K562 (cell line): ENCODE measurements around the gene WDR27. TPM values are rescaled to one million over a fixed set of nuclear protein-coding genes. Genes with fewer than 3 reads are reported as not detected.
A peak's percentile ranks its signal among the peaks of the same experiment; 100 is the strongest.

Experiments used
- ARID3A ChIP-seq: IDR thresholded peaks from 2 replicates; pipeline ENCODE4 v1.6.1; 2012; ENCODE audit warnings: low read depth, low read length, improper control_type of control experiment, borderline replicate concordance
- ATF6 ChIP-seq: sonication (generic); formaldehyde crosslinking; IDR thresholded peaks from 2 replicates; pipeline ENCODE4 v1.4.0; 2020; ENCODE audit warnings: mild to moderate bottlenecking, missing genetic modification reagents
- CBX5 ChIP-seq: IDR thresholded peaks from 2 replicates; pipeline ENCODE4 v1.6.1; 2014; ENCODE audit warnings: low read depth, borderline replicate concordance
- CC2D1A ChIP-seq: fragments of 450-650 bp; IDR thresholded peaks from 2 replicates; pipeline ENCODE4 v1.6.1; 2017; ENCODE audit warnings: mild to moderate bottlenecking
- DEAF1 ChIP-seq: fragments of 450-650 bp; formaldehyde crosslinking; IDR thresholded peaks from 2 replicates; pipeline ENCODE4 v1.4.0; 2020; ENCODE audit warnings: mild to moderate bottlenecking, moderate library complexity
- DPF2 ChIP-seq: fragments of 450-650 bp; IDR thresholded peaks from 2 replicates; pipeline ENCODE4 v1.6.1; 2016
- FOXK2 ChIP-seq, 2 experiments: fragments of 450-650 bp; IDR thresholded peaks in 1 of 2; conservative IDR thresholded peaks in 1 of 2; 2 replicates each; pipeline ENCODE4 v1.6.1; 2016; ENCODE audit warnings: low read depth in 2 of 2, mild to moderate bottlenecking in 1 of 2
- GABPA ChIP-seq: fragments of 200-800 bp; sonication (Bioruptor generic); conservative IDR thresholded peaks from 2 replicates; pipeline ENCODE4 v1.6.1; 2016; ENCODE audit warnings: low read depth, missing genetic modification characterization, missing compliant biosample characterization
- GTF2B ChIP-seq: IDR thresholded peaks from 2 replicates; pipeline ENCODE4 v1.6.1; 2011; ENCODE audit not compliant: insufficient read length; ENCODE audit errors: extremely low read depth
- HDAC8 ChIP-seq: fragments of 450-650 bp; IDR thresholded peaks from 2 replicates; pipeline ENCODE4 v1.6.1; 2016; ENCODE audit warnings: mild to moderate bottlenecking, missing genetic modification characterization, moderate library complexity, missing compliant biosample characterization
- HNRNPL ChIP-seq: fragments of 200-400 bp; formaldehyde crosslinking; IDR thresholded peaks from 2 replicates; pipeline ENCODE4 v1.6.1; 2017; ENCODE audit warnings: low read depth, mild to moderate bottlenecking, low read length
- NRF1 ChIP-seq, 2 experiments: fragments of 450-650 bp; IDR thresholded peaks in 1 of 2; conservative IDR thresholded peaks in 1 of 2; 2 replicates each; pipeline ENCODE4 v1.6.1; 2014; ENCODE audit warnings: mild to moderate bottlenecking in 2 of 2
- RAD21 ChIP-seq, 2 experiments: fragments of 250-450 bp in 1 of 2; fragments of 450-650 bp in 1 of 2; sonication (Bioruptor Pico) in 1 of 2; formaldehyde crosslinking in 1 of 2; IDR thresholded peaks in 1 of 2; conservative IDR thresholded peaks in 1 of 2; 2 replicates each; pipeline versions ENCODE4 v1.4.0 to v1.8.0; 2020 to 2022; ENCODE audit warnings: mild to moderate bottlenecking in 2 of 2, moderate library complexity in 1 of 2
- SIN3A ChIP-seq, 2 experiments: fragments of 150-350 bp in 1 of 2; IDR thresholded peaks; 2 replicates each; pipeline ENCODE4 v1.6.1; 2011 to 2016; ENCODE audit warnings: borderline replicate concordance in 2 of 2, low read depth in 2 of 2, low read length in 2 of 2, mild to moderate bottlenecking in 2 of 2, moderate library complexity in 2 of 2; ENCODE audit not compliant: control insufficient read depth in 1 of 2
- SMAD2 ChIP-seq: fragments of 150-350 bp; IDR thresholded peaks from 2 replicates; pipeline ENCODE4 v1.6.1; 2014; ENCODE audit warnings: low read depth, mild to moderate bottlenecking, low read length
- SMARCB1 ChIP-seq: IDR thresholded peaks from 2 replicates; pipeline ENCODE4 v1.6.1; 2011; ENCODE audit warnings: improper control_type of control experiment, low read depth; ENCODE audit not compliant: insufficient read length
- SUPT5H ChIP-seq: fragments of 450-650 bp; IDR thresholded peaks from 2 replicates; pipeline ENCODE4 v1.6.1; 2016
- TAF9B ChIP-seq: fragments of 450-650 bp; IDR thresholded peaks from 2 replicates; pipeline ENCODE4 v1.6.1; 2018; ENCODE audit warnings: mild to moderate bottlenecking; ENCODE audit not compliant: partially characterized antibody
- ZNF124 ChIP-seq: sonication (generic); formaldehyde crosslinking; IDR thresholded peaks from 2 replicates; pipeline ENCODE4 v1.8.1; 2022; ENCODE audit warnings: missing genetic modification reagents
- ZNF584 ChIP-seq: fragments of 200-800 bp; sonication (Bioruptor generic); IDR thresholded peaks from 2 replicates; pipeline ENCODE4 v1.6.1; 2016; ENCODE audit warnings: low read depth, mild to moderate bottlenecking, missing genetic modification characterization, missing compliant biosample characterization
- polyA plus RNA-seq, 8 experiments: library from polyadenylated mRNA; depleted of rRNA in 4 of 8; stranded (reverse) in 5 of 8; unstranded in 3 of 8; fragments of >200 nt; fragmentation: Nextera tagmentation in 2 of 8; fragmentation: Illumina TruSeq in 1 of 8; extraction: Ambion mirVana in 2 of 8; extraction: Trizol in 1 of 8; gene quantifications; 2 replicates each; pipeline versions ENCODE4 v1.2.1 to v1.2.3, GENCODE V29; 2011 to 2014; ENCODE audit warnings: inconsistent platforms in 1 of 8, missing spikeins in 1 of 8
- total RNA-seq, 7 experiments: library from RNA; depleted of rRNA in 6 of 7; stranded (reverse); fragments of >200 nt in 6 of 7; fragmentation: Illumina TruSeq in 2 of 7; extraction: Trizol in 2 of 7; gene quantifications; 2 replicates each; pipeline versions ENCODE4 v1.2.1 to v1.2.3, GENCODE V29; 2011 to 2021; ENCODE audit warnings: low replicate concordance in 1 of 7

The WDR27 gene
- total and polyA plus RNA-seq, 9 of the 15 experiments (the other 6 are each of a cell fraction or from before 2014, with no cell fraction given), result 4.3 to 77.2 (median 22.7) TPM

- no peak for TF ChIP-seq RAD21 (CRISPR knock-in tag; conservative IDR thresholded peaks at IDR 0.05 in 1 of 2, IDR thresholded peaks at IDR 0.05 in 1 of 2)
- TF ChIP-seq SMARCB1, result no peak
- no peak for TF ChIP-seq SMAD2
- no peak for TF ChIP-seq CC2D1A
- peak; percentile 97 for TF ChIP-seq SUPT5H
- TF ChIP-seq ATF6, result peak; percentile 30; the same call in 1 of the 2 replicates
- no peak for TF ChIP-seq DEAF1 (CRISPR knock-in tag)
- peak; percentile 98 for TF ChIP-seq GABPA (tag)
- TF ChIP-seq ARID3A, result no peak
- peak; percentile 71 for TF ChIP-seq TAF9B
- TF ChIP-seq DPF2, result no peak; the same call in 1 of the 2 replicates
- TF ChIP-seq FOXK2 (conservative IDR thresholded peaks at IDR 0.05 in 1 of 2, IDR thresholded peaks at IDR 0.05 in 1 of 2; ENCODE audit: low read depth in 2 of 2), result peak; percentile 21 to 62; a peak in 3 of 4 replicates
- no peak; the same call in 1 of the 2 replicates for TF ChIP-seq HDAC8 (tag)
- TF ChIP-seq ZNF584, result no peak
- peak; percentile 100 for TF ChIP-seq HNRNPL
- TF ChIP-seq ZNF124 (CRISPR knock-in tag), result no peak
- TF ChIP-seq GTF2B, result no peak
- peak; percentile 75 to 81 for TF ChIP-seq NRF1 (conservative IDR thresholded peaks at IDR 0.05 in 1 of 2, IDR thresholded peaks at IDR 0.05 in 1 of 2)
- peak; percentile 37 to 94; a peak in 3 of 4 replicates for TF ChIP-seq SIN3A (IDR thresholded peaks at IDR 0.05; ENCODE audit: borderline replicate concordance in 2 of 2, control insufficient read depth in 1 of 2, low read depth in 2 of 2, low read length in 2 of 2)
- no peak for TF ChIP-seq CBX5
Observed at GRCh38 chr6:169701954-169702839, at the start of gene WDR27, which contains the start of gene C6orf120 (continued).
